HG03159 (cell line): ENCODE results near the gene PTCRA.
"Not testable (repeated sequence)": the region's sequence is repeated elsewhere in the genome, so short reads cannot be mapped to it uniquely, and the experiment has no call there.

ENCODE experiments used
- ATAC-seq: cut with Tn5 transposase; IDR thresholded peaks from one replicate; pipeline ENCODE4 v1.9.1; 2021; ENCODE audit warnings: mild to moderate bottlenecking, moderate library complexity; ENCODE audit not compliant: unreplicated experiment

The PTCRA gene

GRCh38 chr6:42938987-42939809, 23.3 kb downstream of the PTCRA start:
- ATAC-seq: no peak

- ATAC-seq: no peak
Measured at GRCh38 chr6:42939810-42940167, 23.9 kb downstream of the PTCRA start.

GRCh38 chr6:42940493-42941045, 24.7 kb downstream of the PTCRA start:
- no peak for ATAC-seq

GRCh38 chr6:42941356-42941755, 25.5 kb downstream of the PTCRA start:
- ATAC-seq: not testable (repeated sequence)

GRCh38 chr6:42942444-42942843, 26.6 kb downstream of the PTCRA start:
- ATAC-seq: no peak

GRCh38 chr6:42947950-42948349, 32.1 kb downstream of the PTCRA start:
- ATAC-seq: no peak

GRCh38 chr6:42952389-42952788, 36.5 kb downstream of the PTCRA start:
- no peak for ATAC-seq

- not testable (repeated sequence) for ATAC-seq
Measured at GRCh38 chr6:42954405-42954804, 38.6 kb downstream of the PTCRA start.

GRCh38 chr6:42958125-42958524, 42.3 kb downstream of the PTCRA start:
- ATAC-seq: no peak

- no peak for ATAC-seq
Measured at GRCh38 chr6:42959917-42960242, 44.0 kb downstream of the PTCRA start.

- ATAC-seq: no peak
Measured at GRCh38 chr6:42960243-42961019, 44.6 kb downstream of the PTCRA start, which contains the start of gene GNMT. Gene GNMT (plus strand): TSS chr6:42960754. CDS start chr6:42960768, 14 bp downstream.

- no peak for ATAC-seq
Measured at GRCh38 chr6:42961020-42961470, 45.2 kb downstream of the PTCRA start.

GRCh38 chr6:42962096-42962495, 46.2 kb downstream of the PTCRA start:
- ATAC-seq: no peak

GRCh38 chr6:42962502-42963178, 46.8 kb downstream of the PTCRA start:
- ATAC-seq: no peak

- no peak for ATAC-seq
Measured at GRCh38 chr6:42963179-42963854, 47.5 kb downstream of the PTCRA start.

- no peak for ATAC-seq
Measured at GRCh38 chr6:42963855-42964605, 48.2 kb downstream of the PTCRA start.

GRCh38 chr6:42966571-42966970, 50.7 kb downstream of the PTCRA start:
- no peak for ATAC-seq

GRCh38 chr6:42967228-42967627, 51.4 kb downstream of the PTCRA start:
- no peak for ATAC-seq

GRCh38 chr6:42968126-42968701, 52.4 kb downstream of the PTCRA start:
- ATAC-seq: no peak

- ATAC-seq: no peak
Measured at GRCh38 chr6:42968783-42969182, 52.9 kb downstream of the PTCRA start.
